HG03175 (cell line): ENCODE measurements around the gene ZNF483.
"Not testable (repeated sequence)": the region's sequence is repeated elsewhere in the genome, so short reads cannot be mapped to it uniquely, and the experiment has no call there.

Source experiments
- ATAC-seq: cut with Tn5 transposase; IDR thresholded peaks from one replicate; pipeline ENCODE4 v1.9.1; 2021; ENCODE audit warnings: mild to moderate bottlenecking, moderate library complexity; ENCODE audit not compliant: unreplicated experiment

Gene ZNF483

DNA sequence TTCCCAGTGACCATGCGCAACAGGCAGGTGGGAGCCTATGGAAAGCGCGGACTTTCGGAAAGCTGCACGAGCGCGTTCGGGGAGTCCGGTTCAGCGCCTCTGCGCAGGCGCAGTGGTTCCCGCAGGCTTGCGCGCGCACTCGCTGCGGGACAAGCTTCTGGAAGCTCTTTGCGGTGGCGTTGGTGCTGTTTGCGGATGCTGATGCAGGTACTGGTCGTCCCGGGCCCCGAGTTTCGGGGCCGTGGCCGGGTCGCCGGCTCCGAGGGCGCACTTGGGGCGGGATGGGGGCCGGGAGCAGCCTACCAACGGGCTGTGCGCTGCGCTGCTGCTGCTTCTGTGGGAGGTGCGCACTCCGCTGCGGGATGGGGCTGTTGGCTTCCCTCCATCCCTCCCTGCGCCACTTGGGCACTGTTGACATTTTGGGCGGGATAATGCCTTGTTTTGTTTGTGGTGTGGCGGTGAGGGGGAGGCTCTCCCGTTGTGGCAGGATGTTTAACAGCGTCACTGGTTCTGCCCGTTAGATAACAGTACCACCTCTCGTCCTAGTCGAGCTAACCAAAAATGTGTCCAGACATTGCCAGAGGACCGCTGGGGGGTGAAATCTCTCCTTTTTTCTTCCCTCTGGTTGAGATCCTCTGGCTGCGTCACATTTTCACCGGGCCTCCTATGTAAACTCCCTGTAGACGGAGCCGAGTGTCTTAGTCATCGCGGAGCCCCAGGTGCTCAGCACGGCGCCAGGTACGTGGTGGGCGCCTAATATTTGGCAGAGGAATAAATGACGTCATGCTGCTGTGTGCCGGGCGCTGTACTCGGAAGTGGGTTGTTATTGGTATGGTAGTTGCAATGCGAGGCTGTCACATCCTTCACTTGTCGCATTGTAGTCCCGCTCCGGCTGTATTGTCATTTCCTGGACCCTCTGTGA is at the start of gene ZNF483:
TSS of gene ZNF483 (plus strand) at position 124 of the 922 bp plus-strand sequence. CDS start 2,217 bp downstream, outside the sequence.
- peak; percentile 61 for ATAC-seq

- no peak for ATAC-seq
These were observed 49.8 kb upstream of the ZNF483 start for GRCh38 chr9:111475195-111475594.

DNA sequence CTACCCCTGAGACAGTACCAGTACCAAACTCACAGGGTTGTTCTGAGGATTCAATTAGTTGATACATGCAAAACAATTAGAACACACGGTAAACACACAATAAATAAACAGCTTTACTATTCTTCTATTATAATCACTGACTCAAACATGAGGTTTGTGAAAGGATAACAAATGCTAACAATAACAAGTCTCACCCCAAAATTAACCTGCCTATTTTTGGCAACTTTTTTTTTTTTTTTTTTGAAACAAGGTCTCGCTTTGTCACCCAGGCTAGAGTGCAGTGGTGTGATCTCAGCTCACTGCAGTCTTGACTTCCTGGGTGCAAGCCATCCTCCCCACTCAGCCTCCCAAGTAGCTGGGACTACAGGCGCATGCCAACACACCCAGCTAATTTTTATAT is 47.3 kb upstream of the ZNF483 start:
- ATAC-seq, result no peak

DNA sequence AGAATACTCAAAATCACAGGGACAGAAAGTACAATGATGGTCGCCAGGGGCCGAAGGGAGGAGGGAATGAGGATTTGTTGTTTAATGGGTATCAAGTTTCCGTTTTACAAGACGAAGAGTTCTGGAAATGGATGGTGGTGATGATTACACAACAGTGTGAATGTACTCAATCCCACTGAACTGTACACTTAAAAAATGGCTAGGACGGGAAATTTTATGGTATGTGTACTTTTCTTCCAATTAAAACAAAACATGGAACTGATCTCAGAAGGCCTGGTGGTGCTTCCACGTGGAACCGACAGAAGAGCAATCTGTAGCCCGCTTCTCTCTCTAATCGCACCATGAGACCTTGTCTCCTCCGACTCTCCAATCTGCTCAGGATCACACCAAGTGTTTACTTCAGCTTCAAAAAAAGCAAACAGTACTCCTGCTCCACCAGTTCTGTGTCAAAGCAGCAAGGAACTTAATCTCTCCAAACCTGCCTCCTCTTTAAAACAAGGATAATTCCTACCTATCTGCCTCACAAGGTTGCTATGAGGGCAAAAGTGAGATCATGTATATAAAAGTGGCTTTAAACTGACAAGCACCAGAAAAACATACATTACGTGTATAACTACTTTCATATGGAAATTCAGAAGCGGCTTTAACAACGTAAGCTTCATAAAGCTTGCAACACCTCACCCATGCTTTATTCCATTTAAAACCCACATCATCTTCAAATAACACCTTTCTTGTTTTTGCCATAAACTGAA is 42.9 kb upstream of the ZNF483 start:
- ATAC-seq, result no peak

DNA sequence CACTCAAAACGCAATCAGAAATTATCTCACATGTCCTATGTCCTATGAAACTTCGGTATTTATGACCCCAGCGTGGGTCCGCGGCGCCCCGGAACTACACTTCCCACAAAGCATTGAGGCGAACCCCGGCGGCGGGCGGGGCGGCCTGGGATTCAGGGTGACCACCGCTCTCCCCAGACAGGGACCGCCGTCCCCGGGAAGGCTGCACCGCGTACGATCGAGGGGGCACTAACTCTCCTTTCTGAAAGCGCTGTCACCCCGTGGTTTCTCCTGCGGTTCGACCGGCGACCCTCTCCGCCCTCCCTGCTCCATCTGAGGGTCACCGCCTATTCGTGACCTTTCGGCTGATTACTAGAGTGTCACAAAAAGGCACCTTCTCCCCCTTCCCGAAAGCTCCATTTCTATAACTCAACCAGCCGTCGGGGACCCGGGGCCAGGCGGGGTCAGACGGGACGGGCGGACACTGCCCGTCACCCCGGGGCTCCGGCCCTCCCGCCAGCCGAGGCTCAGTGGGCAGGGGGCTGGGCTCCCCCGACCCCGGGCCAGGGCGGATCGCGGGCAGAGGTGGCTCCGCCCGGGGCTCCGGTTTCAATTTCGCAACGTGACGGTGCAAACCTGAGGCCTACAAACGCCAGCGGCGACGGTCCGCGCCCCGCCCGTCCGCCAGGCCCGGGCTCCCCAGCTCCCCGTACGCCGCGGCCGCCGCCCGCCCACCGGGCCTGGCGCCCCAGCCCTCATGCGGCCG is 42.1 kb upstream of the ZNF483 start:
- ATAC-seq, result peak; percentile 60

DNA sequence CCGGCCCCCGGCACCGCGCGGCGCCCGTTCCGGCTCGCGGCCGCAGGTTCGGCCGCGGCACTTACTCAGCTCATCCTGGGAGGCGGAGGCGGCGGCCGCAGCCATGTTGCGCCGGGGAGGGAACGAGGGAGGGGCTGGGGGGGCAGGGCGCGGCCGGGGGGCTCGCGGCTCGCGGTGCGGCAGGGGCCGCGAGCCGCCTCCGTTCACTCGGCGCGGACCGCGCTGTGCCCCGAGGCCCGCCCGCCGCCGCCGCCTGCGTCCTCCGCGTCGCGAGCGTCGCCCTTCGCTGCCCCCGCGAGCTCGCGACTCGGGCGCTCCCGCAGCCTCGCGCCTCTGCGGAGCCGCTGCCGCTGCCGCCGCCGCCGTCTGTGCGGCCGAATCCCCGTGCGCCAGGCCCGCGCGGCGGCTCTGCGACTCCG is 41.5 kb upstream of the ZNF483 start:
- peak; percentile 30 for ATAC-seq

GRCh38 chr9:111483858-111484571 is 41.0 kb upstream of the ZNF483 start, which contains the start of gene ECPAS:
Gene ECPAS (minus strand): TSS chr9:111484383. CDS start chr9:111472918, 11,465 bp downstream.
- peak; percentile 61 for ATAC-seq

GRCh38 chr9:111484572-111484894 is 40.4 kb upstream of the ZNF483 start:
- ATAC-seq, result no peak

DNA sequence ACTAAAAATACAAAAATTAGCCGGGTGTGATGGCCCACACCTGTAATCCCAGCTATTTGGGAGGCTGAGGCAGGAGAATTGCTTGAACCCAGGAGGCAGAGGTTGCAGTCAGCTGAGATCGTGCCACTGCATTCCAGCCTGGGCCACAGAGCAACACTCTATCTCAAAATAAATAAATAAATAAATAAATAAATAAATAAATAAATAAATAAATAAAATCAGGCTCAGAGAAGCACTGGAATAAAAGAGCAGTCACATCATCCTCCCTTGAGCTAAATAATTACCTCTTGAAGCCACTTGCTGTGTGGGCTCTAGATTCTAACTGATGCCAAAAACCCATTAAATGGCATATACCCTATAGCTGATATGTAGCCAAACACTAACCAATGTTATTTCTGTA is 27.8 kb upstream of the ZNF483 start:
- ATAC-seq, result not testable (repeated sequence)

- no peak for ATAC-seq
These were observed 23.9 kb upstream of the ZNF483 start for GRCh38 chr9:111501005-111501562.

GRCh38 chr9:111501648-111502047 is 23.3 kb upstream of the ZNF483 start:
- no peak for ATAC-seq

- ATAC-seq, result no peak
These were observed 22.5 kb upstream of the ZNF483 start for GRCh38 chr9:111502506-111502905.

DNA sequence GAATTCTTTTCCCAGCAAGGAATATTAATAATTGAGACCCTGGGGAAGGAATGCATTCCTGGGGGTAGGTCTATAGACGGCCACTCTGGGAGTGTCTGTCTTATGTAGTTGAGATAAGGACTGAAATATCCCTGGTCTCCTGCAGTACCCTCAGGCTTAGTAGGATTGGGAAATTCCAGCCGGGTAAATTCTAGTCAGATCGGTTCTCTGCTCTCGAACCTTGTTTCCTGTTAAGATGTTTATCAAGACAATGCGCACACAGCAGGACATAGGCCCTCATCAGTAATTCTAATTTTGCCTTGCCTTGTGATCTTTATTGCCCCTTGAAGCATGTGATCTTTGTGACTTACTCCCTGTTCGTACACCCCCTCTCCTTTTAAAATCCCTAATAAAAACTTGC is 13.4 kb upstream of the ZNF483 start:
- not testable (repeated sequence) for ATAC-seq

DNA sequence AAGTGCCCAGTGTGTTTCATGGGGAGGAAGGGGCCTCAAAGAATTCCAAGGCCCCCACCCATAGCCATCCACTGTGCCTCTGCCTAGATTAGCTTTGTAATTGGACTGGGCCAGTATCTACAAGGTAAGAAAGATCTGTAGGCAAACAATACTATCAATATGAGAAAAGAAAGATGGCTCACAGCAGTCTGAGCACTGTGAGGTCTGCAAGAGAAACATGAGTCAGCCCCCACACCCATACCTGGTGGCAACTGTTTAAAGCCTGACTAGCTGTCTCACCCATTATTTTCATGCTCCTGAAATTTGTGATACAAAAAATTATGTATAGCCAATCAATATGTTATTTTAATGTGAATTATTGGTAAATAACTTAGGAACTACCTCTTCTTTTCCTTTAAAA is 10.0 kb upstream of the ZNF483 start:
- ATAC-seq, result no peak

DNA sequence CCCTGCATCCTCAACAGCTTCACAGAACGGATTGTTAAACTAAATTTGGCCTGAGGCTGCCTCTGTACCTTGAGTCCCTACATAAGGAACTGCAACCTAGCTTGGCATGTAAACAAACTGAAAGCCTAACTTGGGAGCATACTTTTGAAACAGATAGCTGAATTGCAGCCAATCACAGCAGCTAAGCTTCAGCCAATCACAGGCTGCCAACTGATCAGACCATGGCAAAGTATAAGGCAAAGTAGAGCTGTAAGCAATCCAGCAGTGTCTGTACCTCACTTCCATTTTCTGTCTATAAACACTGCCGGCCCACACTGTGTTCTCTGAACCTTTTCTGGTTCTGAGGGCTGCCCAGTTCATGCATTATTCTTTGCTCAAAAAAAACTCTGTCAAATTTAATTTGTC is 8.9 kb upstream of the ZNF483 start:
- ATAC-seq, result no peak

- ATAC-seq, result no peak
These were observed 286 bp upstream of the ZNF483 start for GRCh38 chr9:111524731-111525055.

DNA sequence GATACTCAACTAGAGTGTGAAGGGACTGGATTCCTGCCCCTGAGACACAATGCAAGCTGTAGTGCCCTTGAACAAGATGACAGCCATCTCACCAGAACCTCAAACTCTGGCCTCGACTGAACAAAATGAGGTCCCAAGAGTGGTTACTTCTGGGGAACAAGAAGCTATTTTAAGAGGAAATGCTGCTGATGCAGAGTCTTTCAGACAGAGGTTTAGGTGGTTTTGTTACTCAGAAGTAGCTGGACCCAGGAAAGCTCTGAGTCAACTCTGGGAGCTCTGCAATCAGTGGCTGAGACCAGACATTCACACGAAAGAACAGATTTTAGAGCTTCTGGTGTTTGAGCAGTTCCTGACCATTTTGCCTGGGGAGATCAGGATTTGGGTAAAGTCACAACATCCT is 2.4 kb downstream of the ZNF483 start:
- ATAC-seq, result no peak

GRCh38 chr9:111529787-111530186 is 4.8 kb downstream of the ZNF483 start:
- ATAC-seq, result no peak

GRCh38 chr9:111531716-111532115 is 6.7 kb downstream of the ZNF483 start:
- ATAC-seq, result no peak

- ATAC-seq, result no peak
These were observed 8.3 kb downstream of the ZNF483 start for GRCh38 chr9:111533099-111533790.
